Activated naive CD4-positive, alpha-beta T cell (primary cell): Measurements from ENCODE around the gene ITPR2.

Experiments used
- DNase-seq, 4 experiments: peaks; one replicate each; lab custom pipeline; 2025; lab: John Stamatoyannopoulos, UW

The ITPR2 gene

DNA sequence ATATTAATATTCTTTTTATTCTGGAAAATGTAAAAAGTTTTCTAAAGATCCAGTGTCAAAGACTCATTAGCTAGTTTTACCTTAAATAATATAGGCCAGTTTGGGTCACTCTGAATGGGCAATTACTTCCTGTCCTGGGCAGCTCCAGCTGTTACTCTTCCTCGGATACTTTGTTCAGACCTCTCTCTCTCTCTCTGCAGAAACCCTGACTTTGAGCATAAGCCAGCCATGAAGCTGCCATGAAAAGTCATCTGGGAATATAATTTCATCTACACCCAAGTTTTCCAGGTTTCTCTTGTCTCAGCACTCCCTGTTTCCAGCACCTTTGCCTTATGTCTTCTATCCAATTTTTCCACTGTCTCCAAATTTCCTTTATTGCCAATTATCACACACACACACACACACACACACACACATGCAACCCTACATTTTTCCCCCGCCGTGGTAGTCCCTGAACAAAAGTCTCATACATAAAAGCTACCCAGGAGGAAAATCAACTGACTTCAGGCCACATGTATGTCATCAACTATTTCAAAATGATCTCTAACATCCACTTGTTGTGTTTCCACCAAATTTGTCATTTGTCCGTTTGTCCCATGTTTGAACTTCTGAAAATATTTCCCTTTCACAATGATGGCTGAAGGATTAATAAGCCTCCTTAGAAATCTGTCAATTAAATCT is 319.5 kb downstream of the ITPR2 start:
- DNase-seq, result no peak

DNA sequence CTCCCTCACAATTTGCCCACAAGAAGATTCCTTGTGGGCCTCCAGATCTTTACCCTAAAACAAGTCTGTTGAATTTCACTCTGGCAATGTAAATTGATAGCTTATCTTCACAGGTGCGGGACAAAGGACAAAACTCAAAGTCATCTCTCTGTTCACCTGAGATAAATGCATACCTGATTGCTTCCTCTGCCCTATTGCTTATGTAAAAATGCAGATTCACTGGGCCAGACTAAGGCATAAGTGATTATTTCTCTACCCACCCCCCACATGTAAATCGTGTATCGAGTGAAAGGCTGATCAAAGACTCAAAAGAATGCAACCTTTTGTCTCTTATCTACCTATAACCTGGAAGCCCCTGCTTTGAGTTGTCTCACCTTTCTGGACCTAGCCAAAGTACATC is 320.8 kb downstream of the ITPR2 start:
- no peak for DNase-seq

DNA sequence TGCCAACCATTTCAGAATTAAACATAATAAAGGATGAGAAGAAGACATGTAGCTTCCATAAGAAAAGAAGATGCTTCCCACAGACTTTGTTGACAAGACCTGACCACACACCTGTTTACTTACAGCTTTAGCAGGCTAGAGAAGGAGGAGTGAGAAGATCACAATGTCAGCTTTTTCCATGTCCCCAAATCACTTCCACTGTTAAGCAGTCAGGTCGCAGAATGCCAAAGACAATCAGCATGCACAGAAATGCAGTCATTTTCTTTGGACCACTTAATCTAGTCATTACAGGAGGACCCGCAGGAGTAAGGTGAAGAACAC is 322.7 kb downstream of the ITPR2 start:
- no peak for DNase-seq

DNA sequence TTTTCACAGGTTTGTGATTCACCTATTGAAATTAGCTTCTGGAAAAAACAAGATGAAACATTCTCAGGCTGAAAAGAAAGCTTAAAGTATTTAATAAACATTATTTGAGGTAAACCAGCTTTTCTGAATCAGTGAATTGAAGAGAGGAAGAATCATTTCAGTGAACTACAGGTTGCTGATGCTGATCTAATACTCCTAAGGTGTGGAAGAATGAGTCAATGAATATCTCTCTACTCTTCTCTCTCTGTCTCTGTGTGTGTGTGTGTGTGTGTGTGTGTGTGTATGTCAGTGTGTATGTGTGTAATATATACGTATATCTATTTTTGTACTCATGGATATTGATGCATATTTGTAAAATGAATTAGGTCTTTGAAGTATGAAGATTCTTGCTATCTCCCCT is 325.4 kb downstream of the ITPR2 start:
- DNase-seq, result no peak

DNA sequence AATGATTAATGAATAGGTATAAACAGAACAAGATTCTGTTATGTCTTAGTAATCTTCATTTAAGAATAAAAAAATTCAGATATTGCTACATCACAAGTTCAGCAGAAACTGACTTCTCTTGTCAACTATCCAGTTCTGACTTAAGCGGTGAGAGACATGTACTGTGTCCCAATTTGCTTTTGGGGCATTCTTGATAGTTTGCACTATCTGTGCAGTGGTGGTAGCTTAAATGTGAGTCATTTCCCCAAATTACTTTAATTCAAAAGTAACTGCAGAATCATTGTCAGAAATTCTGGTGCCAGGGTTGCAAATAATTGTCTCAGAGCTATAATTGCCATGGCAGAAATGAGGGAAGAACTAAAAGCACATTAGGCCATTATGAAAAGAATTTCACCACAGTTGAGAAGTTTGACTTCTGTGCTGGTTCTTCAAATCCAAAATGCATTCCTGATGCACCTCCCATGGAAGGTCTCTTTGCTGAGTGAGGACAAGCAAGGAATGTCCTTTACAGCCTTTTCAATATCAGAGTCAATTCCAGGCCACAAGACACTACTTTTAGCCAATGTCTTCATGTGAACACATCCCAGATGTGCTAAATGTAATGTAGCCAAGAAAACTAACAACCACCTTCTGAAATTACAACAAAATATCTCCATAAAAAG is 332.9 kb downstream of the ITPR2 start:
- no peak for DNase-seq

DNA sequence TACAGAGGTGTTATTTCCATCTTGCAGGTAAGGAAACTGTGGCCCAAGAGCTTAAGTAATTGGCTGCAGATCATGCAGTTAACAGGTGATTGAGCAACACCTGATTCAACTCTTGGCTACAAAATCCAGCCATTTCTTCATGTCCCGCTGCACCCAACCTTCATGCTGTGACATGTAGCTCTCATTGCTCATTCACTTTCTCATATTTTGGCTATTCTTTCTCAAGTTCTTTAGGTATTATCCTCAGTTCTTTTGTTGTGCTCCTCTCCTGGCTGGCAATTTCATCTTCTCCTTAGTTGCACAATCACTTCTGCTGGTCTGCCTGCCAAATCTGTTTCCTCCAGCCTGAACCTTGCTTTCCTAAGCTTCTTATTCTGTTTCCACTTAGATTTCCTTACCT is 336.8 kb downstream of the ITPR2 start:
- DNase-seq, result no peak

DNA sequence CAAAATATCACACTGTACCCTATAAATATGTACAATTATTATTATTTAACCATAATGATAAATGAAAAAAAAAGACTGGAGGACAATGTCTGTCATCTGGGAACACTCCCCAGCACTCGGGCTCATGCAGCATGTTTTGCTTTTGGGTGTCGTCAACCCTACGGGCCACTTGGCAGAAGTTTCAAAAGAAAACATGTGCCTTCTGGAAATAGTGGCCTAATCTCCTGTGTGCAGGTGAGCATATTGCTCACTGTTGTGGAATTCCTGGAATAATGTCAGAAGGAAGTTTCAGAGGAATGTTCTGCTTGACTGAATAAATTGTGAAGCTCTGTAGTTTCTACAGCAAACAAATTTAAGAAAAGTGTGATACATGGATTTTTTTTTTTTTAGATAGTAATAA is 339.3 kb downstream of the ITPR2 start:
- no peak for DNase-seq

DNA sequence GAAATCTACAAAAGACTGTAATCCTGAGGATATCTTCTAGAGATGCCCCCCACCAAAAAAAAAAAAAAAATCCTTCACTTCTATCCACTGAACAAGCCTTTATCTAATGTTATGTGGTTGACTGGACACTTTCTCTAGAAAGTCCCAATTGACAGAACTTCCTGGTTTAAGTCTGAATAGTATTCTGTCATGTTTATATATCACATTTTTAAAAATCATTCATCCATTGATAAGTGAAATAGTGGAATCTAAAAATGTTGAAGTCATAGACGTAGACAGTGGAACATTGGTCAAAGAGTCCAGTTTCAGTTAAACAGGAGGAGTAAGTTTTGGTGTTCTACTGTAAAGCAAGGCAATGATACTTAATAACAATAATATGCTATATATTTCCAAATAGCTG is 340.6 kb downstream of the ITPR2 start:
- DNase-seq, result no peak

DNA sequence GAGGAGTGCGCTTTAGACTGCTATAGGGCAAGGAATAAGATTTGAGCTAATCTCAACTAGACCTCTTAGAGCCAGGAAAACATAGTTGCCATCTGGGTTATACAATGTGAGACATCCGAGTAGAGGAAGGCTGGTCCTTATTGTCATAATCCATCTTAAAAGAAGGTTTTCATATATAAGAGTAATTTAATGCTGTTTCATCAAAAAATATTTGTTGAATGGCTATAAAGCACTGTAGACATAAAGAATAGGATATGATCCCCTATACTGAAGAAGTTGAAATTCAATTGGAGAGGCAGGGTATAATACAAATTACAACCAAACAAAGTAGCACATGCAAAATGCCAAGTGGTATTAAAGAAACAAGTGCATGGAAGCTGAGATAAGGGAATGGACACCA is 343.1 kb downstream of the ITPR2 start:
- DNase-seq, result no peak

DNA sequence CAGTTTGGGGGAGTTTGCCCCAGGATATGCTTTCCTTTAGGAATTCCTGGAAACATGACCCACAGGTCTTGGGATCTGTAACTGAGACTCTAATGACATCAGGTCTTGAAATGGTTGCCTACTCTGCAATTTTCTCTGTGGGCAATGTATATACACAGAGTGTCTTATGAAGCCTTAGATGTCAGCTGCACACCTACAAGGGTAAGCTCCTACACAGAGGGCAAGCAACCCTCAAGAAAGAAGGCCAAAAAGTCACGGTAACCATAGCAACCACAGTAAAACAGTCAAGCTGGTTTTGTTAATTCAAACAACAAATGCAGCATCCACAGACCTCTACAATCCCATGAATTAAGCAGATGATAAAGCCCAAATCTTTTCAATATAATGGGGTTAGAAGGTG is 344.6 kb downstream of the ITPR2 start:
- DNase-seq, result no peak

DNA sequence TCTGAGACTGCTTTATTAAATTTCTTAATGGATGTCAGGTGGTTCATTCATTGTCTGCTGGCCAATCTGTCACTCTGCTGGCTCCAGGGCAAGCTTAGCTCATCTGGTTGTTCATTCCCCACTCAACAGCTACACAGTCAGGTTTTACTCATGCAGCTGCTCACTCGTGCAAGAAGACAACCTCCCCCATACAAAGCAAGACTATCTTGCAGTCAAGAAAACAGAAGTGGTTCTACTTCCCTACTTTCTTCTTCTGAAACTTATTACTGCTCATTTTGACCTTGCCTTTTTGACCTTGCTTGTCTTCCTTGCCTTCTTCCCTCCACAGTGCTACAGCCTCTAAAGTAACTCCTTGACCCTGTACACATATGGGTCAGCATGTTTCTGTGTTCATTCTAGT is 359.7 kb downstream of the ITPR2 start:
- DNase-seq, result no peak

DNA sequence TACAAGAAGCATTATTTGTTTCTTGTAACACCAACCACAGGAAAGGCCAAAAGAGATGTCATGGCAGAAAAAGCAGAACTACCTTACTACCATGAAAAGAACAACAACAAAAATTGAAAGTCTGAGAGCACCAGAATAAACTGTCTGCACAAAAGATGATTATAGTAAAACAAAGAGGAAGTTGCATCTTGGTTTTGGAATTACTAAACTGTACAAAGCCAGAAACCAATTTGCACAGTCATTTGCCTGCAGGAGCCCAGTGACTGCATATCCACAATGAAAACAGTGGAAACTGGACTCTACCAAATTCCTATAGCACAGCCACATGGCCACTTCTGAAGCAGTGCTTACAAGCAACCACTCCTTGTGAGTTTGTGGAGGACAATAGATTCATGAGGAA is 361.4 kb downstream of the ITPR2 start:
- no peak for DNase-seq

DNA sequence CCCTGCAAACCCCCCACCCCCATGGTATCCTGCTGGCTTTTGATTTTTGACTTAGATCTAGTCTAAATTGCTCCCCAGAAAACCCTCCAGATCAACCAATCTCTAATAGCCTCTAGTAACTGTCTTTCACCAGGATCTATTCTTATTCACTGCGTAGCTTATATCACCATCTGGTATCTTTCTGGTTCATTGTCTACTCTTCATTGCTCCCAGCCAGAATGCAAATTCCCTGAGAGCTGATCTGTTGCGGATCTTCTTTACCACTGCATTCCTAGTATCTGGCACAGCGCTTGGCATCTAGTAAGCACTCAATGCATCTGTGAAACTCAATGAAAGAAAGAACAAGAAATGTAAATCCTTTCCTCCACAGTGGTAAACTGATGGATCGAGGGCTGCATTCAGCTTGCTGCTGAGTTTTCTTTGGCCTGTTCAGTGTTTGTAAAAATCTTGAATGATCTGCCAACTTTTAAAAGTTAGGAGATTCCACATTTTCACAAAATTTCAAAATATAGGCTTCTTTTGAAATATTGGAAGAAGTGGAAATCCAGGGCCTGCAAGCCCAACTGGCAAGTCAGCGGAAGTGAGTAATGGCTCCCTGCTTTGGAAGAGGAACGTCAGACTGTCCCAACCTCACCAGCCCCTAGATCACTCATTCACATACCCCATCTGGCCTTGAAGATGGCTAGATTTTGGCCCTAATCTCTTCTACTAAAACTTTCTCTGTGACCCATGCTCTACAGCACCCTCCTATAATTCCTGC is 363.4 kb downstream of the ITPR2 start:
- DNase-seq, result no peak

DNA sequence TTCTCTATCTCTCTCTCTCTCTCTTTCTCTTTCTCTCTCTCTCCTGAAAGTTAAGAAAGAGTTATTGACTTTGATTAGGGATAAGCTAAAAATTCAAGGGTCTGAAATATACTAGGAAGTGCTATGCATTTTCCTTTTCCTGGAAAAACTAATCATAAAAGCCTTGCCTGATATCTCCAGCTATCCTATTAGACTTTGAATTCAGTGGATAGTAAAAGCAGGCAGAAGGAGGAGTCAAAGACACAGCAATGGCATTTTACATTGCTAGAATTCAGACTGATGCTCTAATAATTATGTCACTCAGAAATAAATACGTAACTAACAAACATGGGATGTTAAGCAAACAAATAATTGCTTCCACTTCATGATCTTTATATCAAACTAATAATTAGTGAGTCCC is 365.6 kb downstream of the ITPR2 start:
- no peak for DNase-seq

DNA sequence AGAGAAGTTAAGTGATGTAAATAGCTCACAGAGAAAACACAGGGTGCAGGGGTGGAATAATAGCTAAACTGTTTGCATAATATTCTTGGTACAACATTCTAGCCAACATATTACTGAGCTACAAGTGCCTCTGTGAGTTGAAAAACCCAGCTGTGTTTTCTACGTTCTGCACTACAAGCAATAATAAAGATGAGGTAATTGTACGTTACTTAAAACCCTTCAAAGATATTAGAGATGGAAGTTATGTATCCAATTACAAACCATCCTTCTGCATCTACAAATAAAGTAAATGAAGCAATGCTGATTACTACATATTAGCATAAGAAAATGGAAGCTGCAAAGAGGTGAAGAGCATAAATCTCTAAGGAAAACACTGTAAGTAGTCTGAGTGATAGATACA is 366.3 kb downstream of the ITPR2 start:
- DNase-seq, result no peak

DNA sequence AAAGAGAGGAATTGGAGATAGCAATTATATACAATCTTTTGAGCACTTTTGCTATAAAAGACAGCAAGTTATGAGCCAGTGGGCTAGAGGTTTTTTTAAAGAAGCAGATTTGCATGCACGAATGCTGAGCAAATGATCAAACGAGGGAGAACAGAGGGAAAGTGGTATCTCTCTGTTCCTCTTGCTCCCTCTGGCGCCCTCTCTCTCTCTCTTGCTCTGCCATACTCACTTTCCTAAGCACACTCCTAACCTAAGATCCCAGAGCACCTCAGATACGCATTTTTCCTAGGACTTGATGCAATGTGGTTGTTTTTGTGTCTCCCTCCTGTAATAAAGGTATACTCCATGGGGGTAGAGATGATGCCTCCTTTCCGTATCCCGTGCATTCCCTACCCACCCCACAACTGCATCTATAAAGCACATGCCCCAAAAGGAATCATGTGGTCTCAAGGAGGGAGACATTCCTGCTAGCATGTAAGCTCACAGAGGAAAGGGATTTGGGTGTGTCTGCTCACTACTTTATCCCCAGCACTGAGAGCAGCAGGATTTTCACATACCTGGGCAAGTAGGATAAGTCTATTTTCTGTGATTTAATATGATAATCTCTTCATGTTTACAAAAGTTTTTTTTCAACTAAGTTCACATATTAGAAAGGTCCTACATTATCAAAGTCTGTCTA is 367.4 kb downstream of the ITPR2 start:
- DNase-seq, result no peak

DNA sequence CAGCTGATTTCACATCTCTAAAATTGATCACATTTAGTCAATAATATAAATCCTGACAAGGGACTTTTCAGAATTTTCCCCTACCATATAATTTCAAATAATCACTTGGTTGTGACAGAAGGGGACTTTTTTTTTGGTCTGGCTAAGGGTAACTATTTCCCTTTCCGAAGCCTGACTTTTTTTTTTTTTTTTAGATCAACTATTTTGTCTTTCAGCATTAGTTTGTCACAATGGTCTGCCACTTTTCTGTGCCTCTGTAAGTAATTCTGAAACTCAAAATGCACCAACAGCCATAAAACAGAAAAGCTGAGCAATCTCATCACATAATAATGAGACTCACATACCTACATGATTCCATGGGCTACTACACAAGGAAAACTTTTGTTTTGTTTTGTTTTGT is 371.2 kb downstream of the ITPR2 start:
- no peak for DNase-seq

DNA sequence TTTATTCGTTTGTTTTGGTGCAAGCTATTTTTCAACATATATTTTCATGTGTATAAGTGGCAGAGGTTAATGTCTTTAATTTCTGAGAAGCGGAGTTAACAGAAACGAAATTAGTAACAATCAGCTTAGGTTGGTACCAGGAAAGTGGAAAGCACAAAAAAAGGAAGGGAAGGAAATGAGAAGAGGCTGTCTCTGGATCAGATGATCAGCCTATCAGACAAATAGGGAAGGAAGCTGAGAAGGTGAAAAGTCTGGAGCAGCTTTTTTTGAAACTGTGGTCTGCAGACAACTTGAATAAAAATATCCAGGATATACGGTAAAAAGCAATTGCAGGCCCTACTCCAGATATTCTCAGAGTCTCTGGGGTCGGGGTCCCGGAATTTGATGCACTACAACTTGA is 372.6 kb downstream of the ITPR2 start:
- no peak for DNase-seq

DNA sequence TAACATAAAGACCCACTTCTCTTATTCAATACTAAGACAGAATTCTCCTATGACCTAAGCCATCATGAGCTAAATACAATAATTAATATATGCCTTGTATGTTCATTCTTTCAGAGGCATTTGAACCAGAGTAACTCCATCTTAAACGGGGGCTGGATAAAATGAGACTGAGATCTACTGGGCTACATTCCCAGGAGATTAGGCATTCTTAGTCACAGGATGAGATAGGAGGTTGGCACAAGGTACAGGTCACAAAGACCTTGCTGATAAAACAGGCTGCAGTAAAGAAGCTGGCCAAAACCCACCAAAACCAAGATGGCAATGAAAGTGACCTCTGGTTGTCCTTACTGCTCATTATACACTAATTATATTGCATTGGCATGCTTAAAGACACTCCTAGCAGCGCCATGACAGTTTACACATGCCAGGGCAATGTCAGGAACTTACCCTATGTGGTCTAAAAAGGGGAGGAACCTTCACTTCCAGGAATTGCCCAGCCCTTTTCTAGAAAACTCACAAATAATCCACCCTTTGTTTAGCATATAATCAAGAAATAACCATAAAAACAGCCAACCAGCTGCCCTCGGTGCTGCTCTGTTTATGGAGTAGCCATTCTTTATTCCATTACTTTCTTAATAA is 376.9 kb downstream of the ITPR2 start:
- no peak for DNase-seq

DNA sequence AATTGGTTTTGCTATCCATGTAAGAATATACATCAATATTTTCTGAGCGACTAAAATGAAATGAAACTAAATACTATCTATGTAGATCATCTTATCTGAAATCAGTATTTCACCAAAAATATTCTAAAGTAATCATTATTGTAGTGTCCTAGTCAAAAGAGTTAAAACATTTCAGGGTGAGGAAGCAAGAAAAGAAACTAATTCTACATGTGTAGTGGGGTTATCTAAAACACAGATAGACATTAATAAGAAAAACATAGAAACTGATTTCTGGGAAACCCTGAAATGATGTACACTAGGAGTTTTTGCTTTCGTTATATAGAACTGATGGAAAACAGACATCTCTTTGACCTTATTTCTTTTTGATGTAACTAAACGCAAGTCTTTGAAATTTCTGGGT is 379.7 kb downstream of the ITPR2 start:
- no peak for DNase-seq

DNA sequence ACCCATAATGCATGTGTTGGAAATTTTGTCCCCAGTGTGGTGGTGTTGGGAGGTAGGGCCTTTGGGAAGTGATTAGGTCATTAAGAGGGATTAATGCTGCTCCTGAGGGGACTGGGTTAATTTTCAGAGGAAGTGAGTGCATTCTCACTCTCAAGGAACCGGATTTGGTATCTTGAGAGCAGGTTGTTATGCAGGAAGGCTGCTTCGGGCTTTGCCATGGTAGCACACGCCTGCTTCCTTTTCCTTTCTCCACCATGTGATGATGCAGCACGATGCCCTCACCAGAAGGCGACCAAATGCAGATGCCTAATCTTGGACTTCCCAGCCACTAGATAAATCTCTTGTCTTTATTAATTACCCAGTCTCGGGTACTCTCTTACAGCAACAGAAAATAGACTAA is 380.5 kb downstream of the ITPR2 start:
- no peak for DNase-seq

DNA sequence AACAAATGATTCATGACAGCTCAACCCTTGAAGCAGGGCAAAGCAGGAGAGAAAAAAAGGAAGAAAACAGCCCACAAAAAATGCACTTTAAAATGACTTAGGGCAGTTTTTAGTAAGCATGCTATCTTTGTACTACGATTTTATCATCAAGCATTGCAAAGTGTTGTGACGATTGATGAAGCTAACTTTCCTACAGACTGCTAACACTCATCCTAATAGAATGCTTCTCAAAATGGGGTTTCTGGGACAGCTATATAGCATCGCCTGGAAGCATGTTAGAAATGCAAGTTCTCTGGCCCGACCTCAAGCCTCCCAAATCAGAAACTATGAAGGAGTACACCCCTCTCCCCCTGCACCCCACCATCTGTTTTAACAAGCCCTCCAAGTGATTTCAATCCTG is 381.2 kb downstream of the ITPR2 start:
- no peak for DNase-seq

DNA sequence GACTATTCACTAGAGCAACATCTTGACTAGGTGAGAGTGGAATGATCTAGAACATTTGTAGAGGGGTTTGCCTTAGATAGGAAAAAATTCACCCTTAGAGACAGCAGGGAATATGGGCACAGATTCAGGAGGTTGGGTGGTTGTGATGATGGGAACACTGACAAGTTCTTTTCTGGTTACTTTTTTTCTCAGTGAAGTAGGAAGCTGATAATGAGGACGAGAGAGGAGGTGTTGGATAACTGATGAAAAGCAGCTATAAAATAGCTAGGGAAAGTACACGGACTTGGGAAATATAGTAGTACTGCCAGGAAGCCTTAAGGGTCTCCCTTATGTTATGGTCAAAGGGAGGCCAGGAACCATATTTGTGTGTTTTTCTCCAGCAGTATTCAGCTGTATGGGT is 387.1 kb downstream of the ITPR2 start:
- DNase-seq, result no peak
